IMR-90 (cell line): ENCODE measurements around the gene SH2B3. TPM values are rescaled to one million over a fixed set of nuclear protein-coding genes. Genes with fewer than 3 reads are reported as not detected.

Experiments
- ATAC-seq: fragments of 200-7000 bp; cut with Tn5 transposase; 2 replicates; pipeline ENCODE4 v1.9.1; 2020; ENCODE audit warnings: low read depth, mild to moderate bottlenecking, moderate library complexity
- BruUV-seq: library from RNA; stranded (reverse); fragments of 400-500 nt; replicated peaks from 2 replicates; lab custom pipeline; 2021; lab: Mats Ljungman, UMichigan
- CTCF ChIA-PET: fragments of 300-600 bp; formaldehyde crosslinking; extraction: SDS; loops from one replicate; lab custom pipeline; 2021; ENCODE audit warnings: antibody characterized with exemption; lab: Yijun Ruan, JAX
- POLR2A ChIA-PET: fragments of 300-600 bp; sonication (Branson Sonifier 250); formaldehyde crosslinking; loops from one replicate; lab custom pipeline; 2022; ENCODE audit warnings: antibody characterized with exemption; ENCODE audit not compliant: unreplicated experiment; lab: Charles Lee
- DNase-seq: peaks from one replicate; pipeline ENCODE4 v3.0.0; 2013
- H2AFZ ChIP-seq: replicated peaks from 2 replicates; pipeline ENCODE3; 2013; ENCODE audit warnings: low read length, mild to moderate bottlenecking; ENCODE audit not compliant: poor library complexity
- H2AK5ac ChIP-seq: 2 replicates; pipeline ENCODE4 v1.6.1; 2013; ENCODE audit warnings: low read depth, low read length, inconsistent platforms
- H2AK9ac ChIP-seq: replicated peaks from 2 replicates; pipeline ENCODE3; 2013; ENCODE audit warnings: mild to moderate bottlenecking, low read depth, low read length, moderate library complexity; ENCODE audit not compliant: poor library complexity
- H2BK120ac ChIP-seq: 2 replicates; pipeline ENCODE4 v1.6.1; 2013; ENCODE audit warnings: low read depth, low read length, inconsistent platforms
- H2BK15ac ChIP-seq: 3 replicates; pipeline ENCODE4 v1.6.1; 2013; ENCODE audit warnings: low read depth, low read length, inconsistent platforms
- H2BK20ac ChIP-seq: 2 replicates; pipeline ENCODE4 v1.6.1; 2013; ENCODE audit warnings: low read depth, mild to moderate bottlenecking, inconsistent platforms, low read length, moderate library complexity
- H2BK5ac ChIP-seq: 2 replicates; pipeline ENCODE4 v1.6.1; 2013; ENCODE audit warnings: mild to moderate bottlenecking, low read depth, low read length, inconsistent platforms; ENCODE audit not compliant: poor library complexity, severe bottlenecking
- H3K14ac ChIP-seq: replicated peaks from 2 replicates; pipeline ENCODE4 v1.6.1; 2013; ENCODE audit warnings: low read depth, low read length, inconsistent platforms
- H3K18ac ChIP-seq: 2 replicates; pipeline ENCODE4 v1.6.1; 2013; ENCODE audit warnings: low read depth, low read length, control low read depth
- H3K23ac ChIP-seq: 2 replicates; pipeline ENCODE4 v1.6.1; 2013; ENCODE audit warnings: low read depth, low read length, inconsistent platforms
- H3K27ac ChIP-seq: 2 replicates; pipeline ENCODE4 v1.5.1; 2013; ENCODE audit warnings: mild to moderate bottlenecking, control low read depth, low read length; ENCODE audit not compliant: insufficient read depth
- H3K27me3 ChIP-seq: 2 replicates; pipeline ENCODE4 v1.6.1; 2013; ENCODE audit warnings: low read length; ENCODE audit not compliant: control insufficient read depth, insufficient read depth
- H3K36me3 ChIP-seq: 2 replicates; pipeline ENCODE4 v1.6.1; 2013; ENCODE audit warnings: low read length, mixed read lengths; ENCODE audit not compliant: control insufficient read depth, insufficient read depth
- H3K4ac ChIP-seq: 2 replicates; pipeline ENCODE4 v1.6.1; 2013; ENCODE audit warnings: low read depth, low read length, inconsistent platforms
- H3K4me1 ChIP-seq: 2 replicates; pipeline ENCODE4 v1.6.1; 2013; ENCODE audit warnings: low read length, mixed read lengths; ENCODE audit not compliant: control insufficient read depth, insufficient read depth
- H3K4me2 ChIP-seq: 2 replicates; pipeline ENCODE4 v1.6.1; 2013; ENCODE audit warnings: low read depth, mild to moderate bottlenecking, control low read depth, low read length, moderate library complexity
- H3K4me3 ChIP-seq: 2 replicates; pipeline ENCODE4 v1.5.1; 2013; ENCODE audit warnings: low read depth, mild to moderate bottlenecking, control low read depth, low read length, moderate library complexity; ENCODE audit not compliant: insufficient read depth
- H3K56ac ChIP-seq: 2 replicates; pipeline ENCODE4 v1.6.1; 2013; ENCODE audit warnings: low read length, inconsistent platforms; ENCODE audit not compliant: insufficient read depth; ENCODE audit errors: extremely low read depth
- H3K79me1 ChIP-seq, 2 experiments: 2 replicates each; pipeline ENCODE4 v1.6.1; 2013; ENCODE audit warnings: low read length in 2 of 2, inconsistent platforms in 1 of 2, low read depth in 1 of 2
- H3K9ac ChIP-seq: 2 replicates; pipeline ENCODE4 v1.6.1; 2013; ENCODE audit warnings: low read depth, low read length, control low read depth
- H3K9me1 ChIP-seq: 2 replicates; pipeline ENCODE4 v1.6.1; 2013; ENCODE audit warnings: low read length, inconsistent platforms; ENCODE audit not compliant: insufficient read depth
- H3K9me3 ChIP-seq: 2 replicates; pipeline ENCODE4 v1.6.1; 2013; ENCODE audit warnings: low read length; ENCODE audit not compliant: control insufficient read depth, insufficient read depth
- H4K20me1 ChIP-seq: 2 replicates; pipeline ENCODE4 v1.6.1; 2013; ENCODE audit warnings: low read length, inconsistent platforms; ENCODE audit not compliant: insufficient read depth
- H4K5ac ChIP-seq: 2 replicates; pipeline ENCODE4 v1.6.1; 2013; ENCODE audit warnings: mild to moderate bottlenecking, low read depth, low read length, control low read depth
- H4K8ac ChIP-seq, 2 experiments: 2 replicates each; pipeline ENCODE4 v1.6.1; 2013; ENCODE audit warnings: low read depth in 2 of 2, low read length in 2 of 2, control low read depth in 1 of 2, inconsistent platforms in 1 of 2
- H4K91ac ChIP-seq: 2 replicates; pipeline ENCODE4 v1.6.1; 2013; ENCODE audit warnings: low read depth, low read length, inconsistent platforms; ENCODE audit not compliant: insufficient read depth
- CTCF ChIP-seq: conservative IDR thresholded peaks from 2 replicates; pipeline ENCODE4 v1.5.1; 2012; ENCODE audit warnings: mild to moderate bottlenecking, low read depth, low read length, improper control_type of control experiment
- ELK1 ChIP-seq: fragments of 150-350 bp; IDR thresholded peaks from 2 replicates; pipeline ENCODE4 v1.6.1; 2016; ENCODE audit warnings: low read depth, mild to moderate bottlenecking, low read length, moderate library complexity, borderline replicate concordance
- WGBS, 2 experiments: methylation state at CpG; one replicate each; pipeline versions ENCODE4 v1.1.5 to v1.1.7; 2013; ENCODE audit warnings: missing lambda C conversion rate in 2 of 2; ENCODE audit not compliant: insufficient read length in 1 of 2; ENCODE audit errors: extremely low coverage in 2 of 2; 5-methylcytosine and 5-hydroxymethylcytosine counted together
- dilution Hi-C: fragments of 300-500 bp; cut with HindIII; formaldehyde crosslinking; loops from one replicate; pipeline ENCODE4 v1.14.3; 2018; ENCODE audit warnings: low sequenced_read_pairs; ENCODE audit not compliant: unreplicated experiment
- in situ Hi-C: fragments of 300-500 bp; cut with MboI; formaldehyde crosslinking; loops from 3 replicates; pipeline ENCODE4 v1.14.3; 2019; ENCODE audit warnings: low sequenced_read_pairs, inconsistent platforms, mixed read lengths
- intact Hi-C: fragments of 100-400 bp; cut with micrococcal nuclease; formaldehyde crosslinking; loops from 2 replicates; pipeline ENCODE4 v1.10.0; 2022
- polyA plus RNA-seq, 3 experiments: library from polyadenylated mRNA; depleted of rRNA; stranded (reverse); fragments of >200 nt; gene quantifications; 2 replicates each; pipeline ENCODE4 v1.2.3, GENCODE V29; 2012; ENCODE audit warnings: low replicate concordance in 1 of 3
- total RNA-seq: library from RNA; depleted of rRNA; stranded (reverse); fragments of >200 nt; gene quantifications from 2 replicates; pipeline ENCODE4 v1.2.3, GENCODE V29; 2012

The SH2B3 gene
- total and polyA plus RNA-seq, 2 of the 4 experiments (the other 2 are of a cell fraction), result 9.3 to 20.2 TPM

- Histone ChIP-seq H3K4ac (no peak overlapping the region), H3K23ac (no peak overlapping the region), H3K27ac (no peak overlapping the region), H2AFZ (no peak overlapping the region), H4K20me1 (peaks cover 41% of the 10 kb centered on the region), H2BK15ac (no peak overlapping the region), H3K14ac (0 out of 2 replicates have a peak overlapping the region, but pooled peaks have one; percentile 9), H3K36me3 (peaks cover 8% of the 10 kb centered on the region), H2AK9ac (no peak overlapping the region), H3K4me3 (no peak overlapping the region), H3K9me1 (peaks cover 18% of the 10 kb centered on the region), H3K79me1 (peaks cover 38 to 84% of the 10 kb centered on the region in 2 experiments), H3K27me3 (no peaks in the 10 kb centered on the region), H3K9ac (no peak overlapping the region), H3K18ac (no peak overlapping the region), H4K91ac (no peak overlapping the region), H4K8ac (no peak overlapping the region), H3K9me3 (no peaks in the 10 kb centered on the region), H2BK20ac (no peak overlapping the region), H2AK5ac (no peak overlapping the region), H4K5ac (no peak overlapping the region), H2BK120ac (no peak overlapping the region), H3K56ac (no peak overlapping the region), H3K4me1 (peaks cover 12% of the 10 kb centered on the region), H3K4me2 (no peak overlapping the region), H2BK5ac (no peak overlapping the region)
- WGBS, 2 experiments, result 100% methylated on average over 2 of the region's 6 CpGs; no CpG with 5 or more reads in 1 of the 2 experiments
- peak; percentile 20; the same call in 1 of the 2 replicates for TF ChIP-seq CTCF
- no peak for TF ChIP-seq ELK1
- ATAC-seq (0 out of 2 replicates have a peak, but pooled peaks have one; percentile 8), DNase-seq (no peak)
- dilution Hi-C loops, result no loop called here
- ChIA-PET POLR2A (no interaction called here), CTCF (no interaction called here)
- BruUV-seq, result no TSS peak
- in situ Hi-C loops, result no loop called here
- intact Hi-C loops, result no loop called here
Observed at GRCh38 chr12:111424793-111425251, 19.1 kb downstream of the SH2B3 start.
